ENCODE measurements around the gene KRT37. TPM values are rescaled to one million over a fixed set of nuclear protein-coding genes. Genes with fewer than 3 reads are reported as not detected.
A peak's percentile ranks its signal among the peaks of the same experiment; 100 is the strongest.
"Not testable (repeated sequence)": the region's sequence is repeated elsewhere in the genome, so short reads cannot be mapped to it uniquely, and the experiment has no call there.

Gene KRT37
- total RNA-seq, 1 donor from 2014 or later = not detected

DNA sequence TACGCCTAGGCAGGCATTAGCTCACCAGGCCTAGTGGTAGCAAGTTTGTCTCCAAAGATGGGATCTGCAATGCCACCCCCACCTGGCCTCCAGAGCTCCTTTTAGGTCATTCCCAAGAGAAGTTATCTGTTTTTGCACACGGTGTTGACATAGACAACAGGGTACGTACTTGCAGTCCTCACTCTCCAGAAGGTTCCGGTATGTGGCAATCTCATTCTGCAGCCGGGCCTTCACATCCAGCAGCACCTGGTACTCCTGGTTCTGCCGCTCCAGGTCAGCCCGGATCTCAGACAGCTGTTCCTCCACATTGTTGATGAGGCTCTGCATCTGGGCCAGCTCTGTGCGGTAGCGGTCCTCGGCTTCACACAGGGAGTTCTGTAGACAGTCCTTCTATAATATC, 17.2 kb downstream of the KRT37 start:
- DNase-seq (ENCODE audit: extremely low read depth, low read depth, low spot score) = no peak

DNA sequence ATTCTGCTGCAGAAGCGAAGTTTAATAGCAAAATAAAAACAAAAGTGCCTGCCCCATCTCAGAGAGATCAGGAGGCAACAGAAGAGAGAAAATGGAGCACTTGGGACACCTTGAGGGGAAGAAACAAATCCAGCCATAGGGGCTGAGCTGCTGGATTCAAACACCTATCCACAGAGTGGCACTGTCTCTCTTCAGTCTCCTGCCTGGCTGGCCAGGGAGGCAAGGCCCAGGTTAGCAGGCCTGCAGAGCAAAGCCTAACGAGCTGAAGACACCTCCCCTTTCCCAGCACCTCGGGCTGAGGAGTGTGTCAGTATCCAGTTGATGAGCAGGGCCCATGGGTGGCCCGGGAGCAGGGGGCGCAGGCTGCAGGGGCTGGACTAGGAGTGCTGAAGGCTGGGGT, 18.2 kb downstream of the KRT37 start:
- DNase-seq (ENCODE audit: extremely low read depth, low read depth, low spot score) = no peak

DNA sequence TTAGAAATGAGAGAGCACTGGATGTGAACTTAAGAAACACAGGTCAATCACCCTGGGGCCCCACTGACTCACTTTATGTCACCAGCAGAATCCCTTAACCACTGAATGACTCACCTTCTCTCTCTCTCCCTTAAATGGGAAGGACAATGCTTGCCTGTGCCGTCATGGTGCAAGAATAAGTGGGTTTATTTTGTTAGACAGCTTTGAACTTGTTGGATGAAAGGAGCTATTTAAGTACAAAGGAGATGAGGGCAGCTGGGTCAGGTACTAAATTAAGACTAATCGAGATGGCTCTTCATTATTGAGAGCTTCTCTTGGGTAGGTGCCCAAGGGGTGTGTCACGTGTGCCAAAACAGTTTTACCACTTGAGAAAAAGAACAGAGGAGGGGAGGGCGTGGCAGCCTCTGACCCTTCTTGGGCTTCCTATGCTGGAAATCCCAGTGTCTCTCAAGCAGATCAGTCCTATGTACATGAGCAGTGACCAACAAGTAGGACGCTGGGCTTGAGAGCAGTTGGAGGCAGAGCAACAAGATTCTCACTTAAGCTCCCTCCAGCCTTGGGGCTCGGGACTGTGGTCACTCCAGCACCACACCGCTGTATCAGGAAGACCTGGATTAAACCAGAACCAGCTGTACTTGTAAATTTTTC, 20.2 kb downstream of the KRT37 start:
- peak; percentile 20 for DNase-seq (ENCODE audit: extremely low read depth, low read depth, low spot score)

DNA sequence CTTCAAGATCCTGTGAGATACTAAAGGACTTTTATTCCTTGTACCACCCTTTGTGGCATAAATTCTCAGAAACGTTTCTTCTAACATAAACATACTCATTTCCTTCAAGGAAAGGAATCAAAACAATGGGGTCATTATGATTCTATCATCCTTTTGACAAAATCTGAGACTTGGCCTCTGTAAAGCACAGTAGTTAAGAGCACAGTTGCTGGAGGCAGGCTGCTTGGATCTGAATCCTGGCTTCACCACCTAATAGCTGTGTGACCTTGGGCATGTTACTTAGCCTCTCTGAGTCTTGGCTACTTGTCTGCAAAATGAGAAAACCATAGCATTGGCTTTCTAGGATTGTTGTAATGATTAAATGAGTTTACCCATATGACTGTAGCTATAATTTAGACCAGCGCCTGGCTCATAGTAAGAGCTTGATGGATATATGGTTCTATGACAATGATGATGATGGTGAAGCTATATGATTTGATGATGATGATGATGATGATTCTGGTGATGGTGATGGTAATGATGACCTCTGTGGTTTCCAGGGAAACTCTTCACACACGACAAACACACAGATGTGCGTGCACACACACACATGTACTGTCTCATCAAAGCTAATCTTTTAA, 20.9 kb downstream of the KRT37 start:
- peak; percentile 20 for DNase-seq (ENCODE audit: extremely low read depth, low read depth, low spot score)

DNA sequence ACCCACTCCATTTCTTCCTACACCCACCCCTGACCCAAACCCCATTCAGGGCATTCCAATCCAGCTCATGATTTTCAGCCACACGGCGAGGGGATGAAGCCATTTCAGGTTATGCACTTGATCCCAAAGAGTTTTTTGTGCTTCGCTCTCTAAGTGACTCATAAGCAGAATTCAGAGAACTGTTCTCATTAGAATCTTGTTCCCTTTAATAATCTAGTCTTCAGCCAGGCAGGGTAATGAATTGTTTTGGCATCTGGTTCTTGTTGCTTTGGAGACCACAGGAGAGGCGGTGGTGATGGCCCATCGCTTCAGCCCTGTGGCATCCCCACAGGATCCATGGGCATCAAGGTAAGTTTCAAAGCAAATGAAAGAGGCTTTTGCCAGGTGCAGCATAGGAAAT, 22.2 kb downstream of the KRT37 start:
- no peak for DNase-seq (ENCODE audit: extremely low read depth, low read depth, low spot score)

DNA sequence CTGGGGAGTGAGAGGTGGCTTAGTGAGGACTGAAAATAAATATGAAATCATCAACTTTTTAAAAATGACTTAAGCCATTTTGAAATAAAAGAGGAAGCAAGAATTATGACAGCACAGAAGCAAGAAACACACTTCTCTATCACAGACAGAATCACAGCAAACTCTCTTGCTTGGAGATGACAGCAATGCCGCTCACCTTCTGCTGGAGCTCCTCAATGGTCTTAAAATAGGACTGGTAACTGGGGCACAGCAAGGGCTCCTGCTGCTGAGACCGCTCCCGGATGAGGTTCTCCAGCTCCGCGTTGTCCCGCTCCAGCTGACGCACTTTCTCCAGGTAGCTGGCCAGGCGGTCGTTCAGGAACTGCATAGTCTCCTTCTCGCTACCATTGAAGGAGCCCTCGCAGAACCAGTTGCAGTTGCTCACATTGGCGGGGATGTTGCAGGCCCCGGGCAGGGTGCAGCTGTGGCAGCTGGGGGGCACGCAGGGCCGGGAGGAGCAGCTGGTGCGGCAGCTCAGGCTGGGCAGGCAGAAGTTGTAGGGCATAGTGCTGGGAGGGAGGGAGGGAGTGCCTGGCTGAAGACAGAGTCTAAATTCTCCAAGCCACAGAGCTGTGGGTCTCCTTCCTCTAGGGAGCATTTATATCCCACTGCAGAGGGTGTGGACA, 27.3 kb downstream of the KRT37 start, which contains the start of gene KRT31:
KRT31 (minus strand) TSS at position 613 of the 665 bp plus-strand sequence; CDS start at position 544, 69 bp downstream.
- no peak for DNase-seq (ENCODE audit: extremely low read depth, low read depth, low spot score)

DNA sequence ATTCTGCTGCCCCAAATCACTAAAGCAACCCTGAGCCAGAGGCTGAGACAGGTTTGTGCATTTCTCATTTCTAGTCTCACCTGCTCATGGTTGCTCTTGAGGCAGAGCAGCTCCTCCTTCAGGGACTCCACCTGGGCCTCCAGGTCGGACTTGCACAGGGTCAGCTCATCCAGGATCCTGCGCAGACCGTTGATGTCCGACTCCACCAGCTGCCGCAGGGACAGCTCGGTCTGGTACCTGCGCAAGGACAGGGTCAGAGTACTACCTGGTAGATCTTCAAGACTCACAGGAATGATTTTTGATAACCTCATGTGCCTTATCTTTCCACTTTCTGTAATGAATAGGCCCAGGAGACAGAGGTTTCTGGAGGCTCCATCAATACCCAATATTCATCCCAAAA, 28.0 kb downstream of the KRT37 start:
- DNase-seq (ENCODE audit: extremely low read depth, low read depth, low spot score) = no peak

DNA sequence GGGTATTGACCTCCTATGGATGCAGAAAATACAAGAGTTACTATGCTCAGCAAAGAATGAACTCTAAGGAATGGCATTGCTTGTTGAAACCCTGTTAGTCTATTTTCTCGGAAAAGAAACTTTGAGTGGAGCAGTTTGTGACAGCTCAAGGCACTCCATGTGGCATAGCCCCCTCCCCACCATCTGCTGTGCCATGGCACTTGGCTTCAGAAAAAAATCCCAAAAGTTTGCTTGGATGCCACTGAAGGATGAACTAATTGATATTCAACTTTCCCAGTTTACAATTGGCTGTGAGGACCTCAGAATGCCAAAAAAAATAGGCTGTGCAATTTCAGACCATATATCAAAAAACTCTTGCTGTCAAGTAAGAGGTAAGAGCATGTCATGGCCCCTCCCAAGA, 28.8 kb downstream of the KRT37 start:
- DNase-seq (ENCODE audit: extremely low read depth, low read depth, low spot score) = no peak

DNA sequence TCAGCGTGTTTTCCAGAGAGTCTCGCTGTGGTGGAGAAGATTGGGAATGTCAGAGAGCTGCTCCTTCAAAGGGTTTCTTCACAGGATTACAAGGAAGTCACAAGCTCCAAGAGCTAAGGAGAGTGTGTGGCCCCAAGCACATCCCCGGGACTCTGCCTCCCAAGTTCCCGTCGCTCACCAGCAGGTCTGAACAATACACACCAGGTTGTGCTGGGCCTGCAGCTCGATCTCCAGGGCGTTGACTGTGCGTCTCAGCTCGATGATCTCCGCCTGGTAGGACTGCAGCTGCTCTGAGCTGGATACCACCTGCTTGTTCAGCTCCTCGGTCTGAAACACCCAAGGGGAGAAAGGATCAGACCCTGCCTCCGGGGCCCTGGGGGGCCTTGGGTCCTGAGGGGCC, 29.3 kb downstream of the KRT37 start:
- DNase-seq (ENCODE audit: extremely low read depth, low read depth, low spot score) = not testable (repeated sequence)

DNA sequence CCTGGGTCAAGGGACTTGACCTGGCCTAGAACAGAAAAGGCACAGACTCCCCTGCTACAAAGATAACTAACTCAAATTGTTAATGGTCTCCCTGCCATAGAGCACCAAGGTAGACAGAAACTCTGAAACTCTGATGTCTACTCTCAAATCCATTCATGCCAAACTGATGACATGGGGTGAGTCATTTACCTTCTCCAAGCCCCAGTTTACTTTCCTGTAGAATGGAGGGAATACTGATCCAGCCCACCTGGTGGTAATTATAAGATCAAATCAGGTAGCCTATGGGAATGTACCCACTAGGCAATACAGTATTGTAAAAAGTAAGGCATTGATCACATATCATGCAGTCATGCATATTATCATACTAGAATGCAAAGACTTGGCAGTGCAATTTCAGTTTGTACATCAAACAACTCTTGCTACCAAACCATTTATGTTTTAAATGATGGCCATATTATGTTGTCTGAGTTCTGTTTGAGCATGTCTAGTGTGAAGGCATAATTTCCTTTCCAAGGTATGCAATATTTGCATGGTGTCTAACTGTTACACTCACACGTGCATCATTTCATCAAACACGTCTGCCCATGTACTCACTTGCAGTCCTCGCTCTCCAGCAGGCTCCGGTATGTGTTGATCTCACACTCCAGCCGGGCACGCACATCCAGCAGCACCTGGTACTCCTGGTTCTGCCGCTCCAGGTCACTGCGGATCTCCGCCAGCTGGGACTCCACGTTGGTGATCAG, 30.0 kb downstream of the KRT37 start:
- DNase-seq (ENCODE audit: extremely low read depth, low read depth, low spot score) = no peak

DNA sequence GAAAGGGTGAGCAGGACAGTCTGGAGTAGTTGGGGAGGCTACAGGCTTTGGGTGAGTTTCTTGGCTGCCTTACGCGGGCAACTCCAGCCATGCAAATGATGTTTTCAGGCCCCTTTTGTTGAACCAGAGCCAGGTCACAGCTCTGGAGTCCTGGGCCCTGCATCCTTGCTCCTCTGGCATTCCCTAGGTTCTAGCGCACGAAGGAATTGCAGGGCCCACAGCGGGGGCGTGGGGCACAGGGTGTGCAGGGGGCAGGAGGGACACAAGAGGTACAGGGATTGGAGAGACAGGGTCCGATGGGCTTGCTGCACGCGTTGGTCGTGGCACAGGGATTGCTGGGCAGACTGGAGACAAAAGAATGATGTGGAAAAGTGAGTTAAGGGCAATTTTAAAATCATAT, 30.6 kb downstream of the KRT37 start:
- DNase-seq (ENCODE audit: extremely low read depth, low read depth, low spot score) = no peak

DNA sequence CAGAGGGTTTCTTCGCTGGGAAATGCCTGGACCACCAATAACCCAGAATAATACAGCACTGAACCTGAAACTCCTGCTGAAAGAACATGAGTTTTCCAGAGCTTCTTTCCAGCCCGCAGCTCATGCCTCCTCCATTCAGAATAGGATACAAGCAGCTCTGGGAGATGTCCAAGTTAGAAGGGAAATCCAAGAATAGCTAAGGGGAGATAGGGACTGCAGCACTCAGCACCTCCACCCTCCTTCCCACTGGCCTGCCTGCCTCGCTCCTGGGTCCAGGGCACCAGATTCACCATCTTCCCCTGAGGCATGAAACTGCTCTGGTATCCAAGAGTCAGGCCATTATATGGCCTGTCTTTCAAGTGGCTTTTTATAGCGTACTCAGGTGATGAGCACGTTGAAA, 31.1 kb downstream of the KRT37 start:
- DNase-seq (ENCODE audit: extremely low read depth, low read depth, low spot score) = no peak

DNA sequence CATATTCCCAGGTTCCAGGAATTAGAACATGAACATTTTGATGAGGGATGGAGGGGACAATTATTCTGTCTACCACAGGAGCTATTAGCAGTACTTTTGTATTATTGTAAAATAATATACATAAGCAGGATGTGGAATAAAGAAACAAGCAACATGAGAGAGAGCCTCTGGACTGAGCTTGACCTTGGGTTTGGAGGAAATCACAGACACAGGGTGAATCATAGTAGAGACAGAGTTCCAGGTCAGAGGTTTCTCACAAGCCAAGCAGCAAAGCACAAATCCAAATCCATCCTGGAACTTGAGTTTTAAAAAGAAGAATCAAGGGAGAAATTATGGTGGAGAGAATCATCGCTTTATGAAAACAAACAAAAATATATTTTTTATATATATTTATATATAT, 32.1 kb downstream of the KRT37 start:
- no peak for DNase-seq (ENCODE audit: extremely low read depth, low read depth, low spot score)

DNA sequence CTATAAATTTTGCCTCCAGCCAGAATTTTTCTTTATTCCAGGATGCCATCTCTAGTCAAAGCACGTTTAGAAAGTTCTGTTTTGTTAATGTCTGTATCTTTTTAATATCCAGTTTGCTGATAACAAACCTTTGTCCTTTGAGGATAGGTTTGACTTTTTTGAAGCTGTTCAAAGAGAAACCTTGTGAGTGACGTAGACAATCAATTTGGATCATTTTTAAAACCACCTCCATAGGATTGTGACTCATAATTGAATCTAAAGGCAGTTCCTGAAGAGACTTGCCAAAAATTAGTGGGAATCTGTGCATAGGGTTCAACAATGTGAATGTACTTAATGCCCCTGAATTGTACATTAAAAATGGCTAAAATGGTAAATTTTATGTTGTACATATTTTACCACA, 32.9 kb downstream of the KRT37 start:
- no peak for DNase-seq (ENCODE audit: extremely low read depth, low read depth, low spot score)

DNA sequence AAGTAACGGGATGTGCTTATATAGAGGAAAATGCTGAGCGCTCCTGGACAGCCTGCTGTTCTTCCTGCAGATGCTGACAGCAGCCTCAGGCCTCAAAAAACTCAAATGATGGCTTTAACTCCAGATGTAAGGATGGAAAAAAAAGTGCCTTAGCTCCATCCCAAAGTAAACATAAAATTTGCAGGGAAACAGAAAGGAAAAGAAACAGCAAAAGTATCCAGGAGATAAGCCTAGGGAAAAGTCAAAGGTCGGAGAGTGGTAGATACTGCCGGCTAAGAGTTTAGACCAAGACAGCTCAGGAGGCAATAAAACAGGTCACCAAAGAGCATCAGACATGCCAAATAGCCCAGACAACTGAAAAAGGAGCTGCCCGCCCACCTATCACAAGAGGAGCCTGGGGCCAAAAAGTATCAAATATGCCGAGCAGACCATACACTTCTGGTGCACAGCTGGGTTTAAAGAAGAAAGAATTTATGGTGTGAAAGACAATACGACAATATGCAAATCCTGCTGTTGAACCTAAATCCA, 33.9 kb downstream of the KRT37 start:
- DNase-seq (ENCODE audit: extremely low read depth, low read depth, low spot score) = no peak

DNA sequence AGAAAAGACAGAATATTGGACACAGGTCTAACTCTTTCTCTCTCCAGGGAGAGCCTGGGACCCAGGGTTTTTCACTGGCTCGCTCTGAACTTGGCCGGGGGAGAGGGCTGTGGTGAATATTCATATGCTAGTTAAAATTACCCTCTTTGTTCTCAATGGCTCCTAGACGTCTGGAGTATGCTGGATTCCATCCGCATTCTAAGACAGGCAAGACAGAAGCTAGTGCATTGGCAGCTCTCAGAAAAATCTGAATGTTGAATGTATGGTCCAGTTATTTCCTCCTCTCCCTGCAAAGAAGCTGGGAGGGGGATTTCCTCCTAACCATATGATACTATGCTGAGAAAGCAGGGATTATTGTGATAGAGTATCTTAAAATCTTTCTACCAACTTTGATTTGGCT, 36.7 kb downstream of the KRT37 start:
- DNase-seq (ENCODE audit: extremely low read depth, low read depth, low spot score) = no peak

DNA sequence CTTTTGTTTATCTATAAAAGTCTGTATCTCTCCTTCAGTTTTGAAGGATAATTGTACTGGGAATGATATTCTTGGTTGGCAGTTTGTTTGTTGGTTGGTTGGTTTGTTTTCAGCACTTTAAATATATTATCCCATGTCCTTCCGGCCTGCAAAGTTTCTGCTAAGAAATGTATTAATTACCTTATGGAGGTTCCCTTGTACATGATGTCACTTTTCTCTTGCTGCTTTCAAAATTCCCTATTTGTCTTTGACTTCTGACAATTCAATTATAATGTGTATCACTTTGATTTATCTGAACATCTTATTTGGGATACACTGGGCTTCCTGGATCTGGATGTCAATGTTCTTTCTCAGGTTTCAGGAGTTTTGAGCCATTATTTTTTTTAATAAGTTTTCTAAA, 38.2 kb downstream of the KRT37 start:
- no peak for DNase-seq (ENCODE audit: extremely low read depth, low read depth, low spot score)

DNA sequence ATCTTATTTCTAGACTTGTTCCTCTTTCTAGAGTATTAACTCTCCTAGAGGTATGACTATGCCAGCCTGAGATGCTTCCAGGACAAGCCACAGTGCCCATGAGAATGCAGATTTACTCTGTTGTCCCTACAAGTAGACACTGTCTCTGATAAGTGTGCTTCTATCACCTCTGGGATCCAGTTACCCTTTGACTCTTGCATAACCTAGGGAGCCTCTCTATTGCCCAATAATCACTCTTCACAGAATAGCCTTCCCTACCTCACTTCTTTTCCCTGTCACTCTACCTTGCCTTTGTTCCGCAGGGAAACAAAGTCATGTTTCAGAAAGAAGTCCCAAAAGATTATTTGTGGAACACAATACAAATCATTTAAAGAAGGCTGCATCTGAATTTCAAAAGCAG, 40.7 kb downstream of the KRT37 start:
- no peak for DNase-seq (ENCODE audit: extremely low read depth, low read depth, low spot score)

DNA sequence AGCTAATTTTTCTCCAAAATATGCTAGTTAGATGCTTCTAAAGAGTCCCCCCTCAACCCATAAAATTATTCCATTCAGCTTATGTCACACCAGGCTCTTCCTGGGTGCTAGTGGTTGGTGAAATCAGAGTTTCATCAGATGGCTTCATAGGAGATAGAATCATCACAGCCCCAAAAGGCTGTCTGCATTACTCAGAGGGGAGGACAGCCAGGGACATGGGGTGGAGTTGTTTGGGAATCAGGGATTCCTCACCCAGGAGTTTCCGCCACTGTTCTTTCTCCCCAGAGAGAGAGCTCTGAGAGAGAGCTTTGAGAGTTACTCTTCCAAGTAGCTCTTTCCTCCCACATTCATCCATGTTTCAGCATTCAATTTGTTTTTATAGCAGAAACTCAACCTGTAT, 42.0 kb downstream of the KRT37 start:
- DNase-seq (ENCODE audit: extremely low read depth, low read depth, low spot score) = no peak

DNA sequence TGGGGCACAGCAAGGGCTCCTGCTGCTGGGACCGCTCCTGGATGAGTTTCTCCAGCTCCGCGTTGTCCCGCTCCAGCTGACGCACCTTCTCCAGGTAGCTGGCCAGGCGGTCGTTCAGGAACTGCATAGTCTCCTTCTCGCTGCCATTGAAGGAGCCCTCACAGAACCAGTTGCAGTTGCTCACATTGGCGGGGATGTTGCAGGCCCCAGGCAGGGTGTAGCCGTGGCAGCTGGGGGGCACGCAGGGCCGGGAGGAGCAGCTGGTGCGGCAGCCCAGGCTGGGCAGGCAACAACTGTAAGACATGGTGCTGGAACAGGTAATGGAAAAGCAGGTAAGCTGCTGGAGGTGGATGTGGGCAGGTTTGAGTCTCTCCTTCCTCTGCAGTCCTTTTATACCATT, 42.4 kb downstream of the KRT37 start, which contains the start of gene KRT34:
KRT34 (minus strand) TSS at position 364 of the 400 bp plus-strand sequence; CDS start at position 304, 60 bp downstream.
- not testable (repeated sequence) for DNase-seq (ENCODE audit: extremely low read depth, low read depth, low spot score)

DNA sequence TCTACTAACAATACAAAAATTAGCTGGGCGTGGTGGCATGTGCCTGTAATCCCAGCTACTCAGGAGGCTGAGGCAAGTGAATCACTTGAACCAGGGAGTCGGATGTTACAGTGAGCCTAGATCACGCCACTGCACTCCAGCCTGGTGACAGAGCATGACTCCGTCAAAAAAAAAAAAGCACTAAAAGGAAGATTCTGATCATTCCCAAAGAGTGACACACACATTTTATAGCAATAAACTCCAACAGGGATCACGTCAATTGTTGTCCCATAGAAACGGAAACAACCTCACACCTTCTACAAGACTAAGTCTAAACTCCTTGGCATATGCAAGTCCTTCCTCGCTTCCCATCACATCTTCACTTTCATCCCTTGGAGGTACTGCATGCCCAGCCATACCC, 44.3 kb downstream of the KRT37 start:
- DNase-seq (ENCODE audit: extremely low read depth, low read depth, low spot score) = not testable (repeated sequence)
